SK-N-SH (cell line): Measurements from ENCODE around the gene NTRK3. TPM values are rescaled to one million over a fixed set of nuclear protein-coding genes. Genes with fewer than 3 reads are reported as not detected.

ENCODE experiments used
- CTCF ChIA-PET: fragments of 300-600, 350-600 bp; formaldehyde crosslinking; extraction: SDS; loops from one replicate; lab custom pipeline; 2021; lab: Yijun Ruan, JAX
- POLR2A ChIA-PET: fragments of 350-600 bp; sonication (Branson Sonifier 250); formaldehyde crosslinking; extraction: SDS; loops from one replicate; lab custom pipeline; 2020; ENCODE audit warnings: antibody characterized with exemption, inconsistent platforms; lab: Yijun Ruan, JAX
- DNase-seq: peaks from one replicate; pipeline ENCODE4 v3.0.0; 2012
- H2AFZ ChIP-seq: fragments of 200-600 bp; sonication (generic); 2 replicates; pipeline ENCODE4 v1.8.1; 2016; ENCODE audit warnings: antibody characterized with exemption, mild to moderate bottlenecking, low read depth
- H3F3A ChIP-seq: fragments of 200-600 bp; sonication (generic); replicated peaks from 2 replicates; pipeline ENCODE3; 2016; ENCODE audit warnings: antibody characterized with exemption, mild to moderate bottlenecking; ENCODE audit not compliant: insufficient read depth
- H3K27ac ChIP-seq, 2 experiments: fragments of 200-500 bp in 1 of 2; fragments of 200-600 bp in 1 of 2; sonication (Bioruptor generic) in 1 of 2; sonication (generic), shearing (Covaris generic) in 1 of 2; 2 replicates each; pipeline versions ENCODE4 v1.5.1 to v1.6.1; 2014 to 2016; ENCODE audit warnings: low read depth in 2 of 2, inconsistent platforms in 1 of 2, low read length in 1 of 2, mild to moderate bottlenecking in 1 of 2, mixed read lengths in 1 of 2
- H3K27me3 ChIP-seq: fragments of 200-600 bp; sonication (generic), shearing (Covaris generic); 2 replicates; pipeline ENCODE4 v1.6.1; 2016; ENCODE audit warnings: mixed run types; ENCODE audit not compliant: insufficient read depth
- H3K36me3 ChIP-seq, 2 experiments: fragments of 200-500 bp in 1 of 2; fragments of 200-600 bp in 1 of 2; sonication (Bioruptor generic) in 1 of 2; sonication (generic) in 1 of 2; replicated peaks in 1 of 2; 2 replicates each; pipeline versions ENCODE3 to v1.5.1; 2014 to 2016; ENCODE audit warnings: low read length in 1 of 2, mild to moderate bottlenecking in 1 of 2; ENCODE audit not compliant: insufficient read depth in 2 of 2, control insufficient read depth in 1 of 2
- H3K4me1 ChIP-seq, 2 experiments: fragments of 200-500 bp in 1 of 2; fragments of 200-600 bp in 1 of 2; sonication (Bioruptor generic) in 1 of 2; sonication (generic), shearing (Covaris generic) in 1 of 2; 2 replicates each; pipeline versions ENCODE4 v1.5.1 to v1.6.1; 2014 to 2016; ENCODE audit warnings: low read depth in 1 of 2, low read length in 1 of 2, mixed run types in 1 of 2; ENCODE audit not compliant: insufficient read depth in 2 of 2, control insufficient read depth in 1 of 2
- H3K4me2 ChIP-seq: fragments of 200-600 bp; sonication (generic), shearing (Covaris generic); 2 replicates; pipeline ENCODE4 v1.6.1; 2017; ENCODE audit warnings: mixed run types
- H3K4me3 ChIP-seq, 2 experiments: fragments of 200-500 bp in 1 of 2; fragments of 200-600 bp in 1 of 2; sonication (Bioruptor generic) in 1 of 2; sonication (generic), shearing (Covaris generic) in 1 of 2; 2 replicates each; pipeline versions ENCODE4 v1.5.1 to v1.8.1; 2014 to 2016; ENCODE audit warnings: low read depth in 2 of 2, inconsistent platforms in 1 of 2, low read length in 1 of 2, mild to moderate bottlenecking in 1 of 2, mixed read lengths in 1 of 2, moderate library complexity in 1 of 2
- H3K79me2 ChIP-seq: fragments of 200-600 bp; sonication (generic); 2 replicates; pipeline ENCODE4 v1.8.1; 2017; ENCODE audit warnings: mild to moderate bottlenecking; ENCODE audit not compliant: insufficient read depth
- H3K9ac ChIP-seq: fragments of 200-600 bp; sonication (generic); 2 replicates; pipeline ENCODE4 v1.6.1; 2017; ENCODE audit warnings: mixed run types
- H3K9me2 ChIP-seq: fragments of 200-600 bp; sonication (generic); 2 replicates; pipeline ENCODE4 v1.6.1; 2017; ENCODE audit warnings: mixed run types
- H3K9me3 ChIP-seq: fragments of 200-600 bp; sonication (generic); 2 replicates; pipeline ENCODE4 v1.6.1; 2017; ENCODE audit warnings: mixed run types, mild to moderate bottlenecking, moderate library complexity
- H4K20me1 ChIP-seq: fragments of 200-600 bp; sonication (generic); 2 replicates; pipeline ENCODE4 v1.6.1; 2017; ENCODE audit warnings: mild to moderate bottlenecking, mixed run types; ENCODE audit not compliant: insufficient read depth
- CHD2 ChIP-seq: fragments of 150-350 bp; IDR thresholded peaks from 2 replicates; pipeline ENCODE4 v1.6.1; 2018; ENCODE audit warnings: low read length; ENCODE audit not compliant: partially characterized antibody
- ELF1 ChIP-seq: IDR thresholded peaks from 2 replicates; pipeline ENCODE4 v1.4.0; 2012
- EZH2phosphoT487 ChIP-seq: fragments of 200-600 bp; sonication (generic); IDR thresholded peaks from 2 replicates; pipeline ENCODE4 v1.6.1; 2017; ENCODE audit warnings: low read depth, mixed run types, mild to moderate bottlenecking, antibody characterized with exemption, moderate library complexity, borderline replicate concordance
- FOSL2 ChIP-seq: IDR thresholded peaks from 2 replicates; pipeline ENCODE4 v1.4.0; 2012; ENCODE audit warnings: low read depth, mild to moderate bottlenecking, moderate library complexity, borderline replicate concordance
- FOXJ3 ChIP-seq: sonication (generic); formaldehyde crosslinking; IDR thresholded peaks from 2 replicates; pipeline ENCODE4 v1.5.1; 2020; ENCODE audit warnings: mild to moderate bottlenecking, missing genetic modification reagents
- FOXM1 ChIP-seq: IDR thresholded peaks from 2 replicates; pipeline ENCODE4 v1.4.0; 2012; ENCODE audit warnings: low read depth, mild to moderate bottlenecking
- IRF3 ChIP-seq: fragments of 150-350 bp; IDR thresholded peaks from 2 replicates; pipeline ENCODE4 v1.6.1; 2016; ENCODE audit warnings: mild to moderate bottlenecking, low read depth, low read length
- JUND ChIP-seq: IDR thresholded peaks from 2 replicates; pipeline ENCODE4 v1.4.0; 2012
- MAX ChIP-seq: IDR thresholded peaks from 2 replicates; pipeline ENCODE4 v1.4.0; 2012; ENCODE audit warnings: low read depth
- MXI1 ChIP-seq: IDR thresholded peaks from 2 replicates; pipeline ENCODE4 v1.6.1; 2012; ENCODE audit warnings: mild to moderate bottlenecking, low read depth, low read length, improper control_type of control experiment
- NFIC ChIP-seq: IDR thresholded peaks from 2 replicates; pipeline ENCODE4 v1.4.0; 2012; ENCODE audit warnings: borderline replicate concordance
- POLR2AphosphoS5 ChIP-seq: IDR thresholded peaks from 2 replicates; pipeline ENCODE4 v1.6.1; 2012; ENCODE audit warnings: low read depth, low read length
- RCOR1 ChIP-seq: fragments of 150-350 bp; IDR thresholded peaks from 2 replicates; pipeline ENCODE4 v1.6.1; 2017; ENCODE audit warnings: antibody characterized with exemption, low read length
- SMC3 ChIP-seq: IDR thresholded peaks from 2 replicates; pipeline ENCODE4 v1.6.1; 2012; ENCODE audit warnings: low read depth, low read length, improper control_type of control experiment
- TAF1 ChIP-seq: IDR thresholded peaks from 2 replicates; pipeline ENCODE4 v1.6.1; 2012; ENCODE audit warnings: low read depth, mild to moderate bottlenecking, low read length, moderate library complexity, borderline replicate concordance
- TEAD4 ChIP-seq: IDR thresholded peaks from 2 replicates; pipeline ENCODE4 v1.4.0; 2012; ENCODE audit warnings: mild to moderate bottlenecking, borderline replicate concordance; ENCODE audit not compliant: insufficient read depth
- USF1 ChIP-seq: IDR thresholded peaks from 2 replicates; pipeline ENCODE4 v1.4.0; 2012; ENCODE audit warnings: low read depth, borderline replicate concordance
- USF2 ChIP-seq: fragments of 150-350 bp; IDR thresholded peaks from 2 replicates; pipeline ENCODE4 v1.6.1; 2017; ENCODE audit warnings: antibody characterized with exemption, low read length, low read depth, borderline replicate concordance
- ZBTB33 ChIP-seq: IDR thresholded peaks from 2 replicates; pipeline ENCODE4 v1.4.0; 2012; ENCODE audit warnings: low read depth, borderline replicate concordance
- WGBS: methylation state at CpG from one replicate; pipeline ENCODE4 v1.1.6; 2017; ENCODE audit warnings: low lambda C conversion rate; 5-methylcytosine and 5-hydroxymethylcytosine counted together
- polyA plus RNA-seq, 3 experiments: library from polyadenylated mRNA; depleted of rRNA; stranded (reverse); fragments of >200 nt; gene quantifications; 2 replicates each; pipeline ENCODE4 v1.2.3, GENCODE V29; 2012

NTRK3 gene
- polyA plus RNA-seq, 1 of the 3 experiments (the other 2 are of a cell fraction): 2.6 TPM

- Histone ChIP-seq H3K27ac (no peak overlapping the region), H3K36me3 (no peaks in the 10 kb centered on the region), H3K9ac (no peak overlapping the region), H3K4me1 (no peaks in the 10 kb centered on the region), H4K20me1 (no peaks in the 10 kb centered on the region), H3K9me3 (no peaks in the 10 kb centered on the region), H3K79me2 (no peaks in the 10 kb centered on the region), H3K4me2 (no peak overlapping the region), H3K27me3 (no peaks in the 10 kb centered on the region), H2AFZ (no peak overlapping the region), H3K9me2 (no peaks in the 10 kb centered on the region), H3K4me3 (no peak overlapping the region), H3F3A (no peaks in the 10 kb centered on the region)
- TF ChIP-seq POLR2AphosphoS5 (no peak), EZH2phosphoT487 (no peak), JUND (no peak), RCOR1 (no peak), SMC3 (no peak), ZBTB33 (no peak), FOSL2 (no peak), TAF1 (no peak), NFIC (no peak), USF2 (no peak), IRF3 (no peak), USF1 (no peak), TEAD4 (no peak), CHD2 (no peak), MXI1 (no peak), ELF1 (no peak), MAX (no peak), FOXJ3 (CRISPR knock-in tag) (no peak), FOXM1 (no peak)
- WGBS: 46% methylated on average over 13 of the region's 13 CpGs
- POLR2A ChIA-PET: no interaction called here
- CTCF ChIA-PET: no interaction called here
- DNase-seq: no peak
These were observed 209.9 kb downstream of the NTRK3 start for GRCh38 chr15:88046576-88047129.
